Kidney glomerular epithelial cell (primary cell): Measurements from ENCODE around the gene RCSD1.
A peak's percentile ranks its signal among the peaks of the same experiment; 100 is the strongest.
"Not testable (repeated sequence)": the region's sequence is repeated elsewhere in the genome, so short reads cannot be mapped to it uniquely, and the experiment has no call there.

Source experiments
- DNase-seq: peaks from one replicate; lab custom pipeline; 2025; lab: John Stamatoyannopoulos, UW

Gene RCSD1

DNA sequence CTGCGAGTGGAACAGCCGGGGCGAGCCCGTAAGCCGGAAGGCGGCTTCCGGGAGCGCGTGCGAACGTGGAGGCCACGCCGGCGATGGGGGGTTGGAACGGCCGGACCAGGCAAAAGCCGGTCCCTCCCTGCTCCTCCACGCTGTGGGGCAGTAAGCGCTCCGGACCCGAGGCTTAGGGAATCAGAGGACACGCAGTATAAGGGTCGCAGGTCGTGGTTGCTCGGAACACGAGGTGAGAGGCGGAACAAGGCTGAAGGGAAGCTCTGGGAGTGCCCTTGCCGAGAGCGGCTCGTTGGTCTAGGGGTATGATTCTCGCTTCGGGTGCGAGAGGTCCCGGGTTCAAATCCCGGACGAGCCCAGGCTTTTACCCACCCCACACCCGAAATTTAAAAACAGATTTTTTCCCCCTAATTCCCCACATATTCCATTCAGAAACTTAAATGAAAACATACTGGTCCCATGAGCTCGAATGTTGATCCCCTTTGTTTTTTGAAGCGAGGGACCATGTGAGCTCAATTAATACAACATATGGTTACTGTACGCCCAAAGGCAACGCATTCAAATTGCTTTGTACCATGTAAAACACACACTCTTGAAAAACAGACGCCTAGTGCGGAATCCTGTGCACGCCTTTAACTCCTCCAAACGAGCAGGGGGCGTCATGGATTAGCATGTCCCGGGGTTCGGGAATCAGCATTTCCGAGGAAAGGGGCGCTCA, 84.6 kb downstream of the RCSD1 start:
- peak; percentile 73 for DNase-seq

DNA sequence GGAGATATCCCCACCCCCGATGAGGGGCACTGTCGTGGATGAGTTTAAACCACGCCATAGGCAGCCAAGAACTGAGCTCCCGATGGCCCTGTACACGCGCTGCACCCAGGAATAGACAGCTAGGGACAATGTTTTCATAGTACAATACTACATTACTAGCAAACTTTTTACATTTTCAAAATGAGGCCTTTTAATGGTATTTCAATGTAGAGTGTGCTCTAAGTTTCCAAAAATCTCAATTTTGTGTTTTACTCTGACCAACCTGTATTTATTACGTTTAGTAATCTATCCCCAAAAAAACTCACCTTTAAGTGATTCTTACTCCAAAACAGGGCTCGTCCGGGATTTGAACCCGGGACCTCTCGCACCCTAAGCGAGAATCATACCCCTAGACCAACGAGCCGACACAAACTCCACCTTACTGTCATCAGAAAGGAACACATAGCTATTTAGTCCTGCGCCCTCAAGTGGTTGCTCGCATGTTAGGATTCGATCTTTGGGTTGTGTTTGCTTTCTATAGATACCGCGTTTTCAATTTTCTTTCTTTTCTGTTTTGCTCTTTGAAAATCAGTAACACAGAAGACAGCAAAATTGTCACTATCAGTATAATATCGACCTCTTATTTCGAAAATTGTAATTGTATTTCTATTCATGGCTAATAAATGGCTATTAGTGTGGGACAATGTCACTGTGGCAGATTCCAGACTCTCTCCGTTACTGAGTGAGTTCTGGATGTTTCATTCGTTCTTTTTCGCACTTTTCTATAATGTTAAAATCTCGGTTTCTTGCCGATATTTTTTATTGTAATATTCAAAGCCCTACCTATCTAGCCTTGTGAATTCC, 85.3 kb downstream of the RCSD1 start:
- DNase-seq, result peak; percentile 88

- no peak for DNase-seq
These were observed 85.9 kb downstream of the RCSD1 start for GRCh38 chr1:167716000-167716271.

DNA sequence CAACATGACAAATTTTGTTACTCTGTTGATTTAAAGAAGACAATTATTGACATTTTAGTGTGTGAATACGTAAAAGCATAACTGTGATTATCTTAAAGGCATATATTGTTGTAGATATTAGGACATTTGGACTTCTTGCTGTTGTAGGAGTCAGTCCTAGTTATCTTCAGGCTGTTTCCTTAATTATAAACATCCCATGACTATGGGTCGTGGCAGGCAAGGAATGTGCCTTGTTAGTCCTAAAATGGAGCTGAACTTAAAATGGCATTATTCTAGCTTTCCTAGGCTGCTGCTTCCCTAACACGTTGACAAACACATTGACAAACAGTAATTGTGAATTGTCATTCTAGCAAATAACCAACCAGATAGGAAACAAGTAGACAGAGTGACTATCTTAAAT, 87.3 kb downstream of the RCSD1 start:
- no peak for DNase-seq

DNA sequence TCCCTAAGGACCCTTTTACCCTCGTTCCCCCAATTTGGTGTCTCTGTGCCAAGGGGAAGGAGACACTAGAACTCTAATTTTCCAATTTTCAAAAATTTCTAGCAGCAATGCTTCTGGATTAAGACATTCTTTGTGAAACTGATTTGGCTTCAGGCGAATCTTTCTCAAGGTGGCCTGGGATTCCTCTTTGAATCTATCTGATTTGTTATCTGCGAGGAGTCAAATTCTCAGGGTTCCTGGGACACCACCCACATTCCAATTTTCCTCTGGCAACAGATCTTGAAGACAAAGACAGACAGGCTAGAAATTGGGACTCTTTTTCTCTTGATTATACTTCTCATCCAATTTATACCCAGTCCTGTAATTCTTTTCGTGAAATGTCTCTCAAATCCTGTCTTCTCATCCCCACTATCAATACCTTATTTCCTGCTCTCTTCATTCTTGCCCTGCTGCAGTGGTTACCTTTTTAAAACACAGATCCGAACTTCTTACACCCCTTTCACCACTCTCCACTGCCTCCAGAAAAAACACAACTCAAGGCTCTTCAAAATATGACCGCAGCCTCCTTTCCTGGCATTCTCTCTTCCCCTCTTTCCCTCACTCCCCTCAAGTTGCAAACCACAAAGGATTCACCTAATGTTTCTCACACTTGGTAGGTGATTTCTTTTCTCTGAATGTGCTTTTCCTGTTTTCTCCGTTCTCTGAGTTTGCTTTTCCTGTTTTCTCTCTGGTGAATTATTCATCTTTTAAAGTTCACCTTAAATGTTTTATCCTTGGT, 89.1 kb downstream of the RCSD1 start:
- DNase-seq, result no peak

DNA sequence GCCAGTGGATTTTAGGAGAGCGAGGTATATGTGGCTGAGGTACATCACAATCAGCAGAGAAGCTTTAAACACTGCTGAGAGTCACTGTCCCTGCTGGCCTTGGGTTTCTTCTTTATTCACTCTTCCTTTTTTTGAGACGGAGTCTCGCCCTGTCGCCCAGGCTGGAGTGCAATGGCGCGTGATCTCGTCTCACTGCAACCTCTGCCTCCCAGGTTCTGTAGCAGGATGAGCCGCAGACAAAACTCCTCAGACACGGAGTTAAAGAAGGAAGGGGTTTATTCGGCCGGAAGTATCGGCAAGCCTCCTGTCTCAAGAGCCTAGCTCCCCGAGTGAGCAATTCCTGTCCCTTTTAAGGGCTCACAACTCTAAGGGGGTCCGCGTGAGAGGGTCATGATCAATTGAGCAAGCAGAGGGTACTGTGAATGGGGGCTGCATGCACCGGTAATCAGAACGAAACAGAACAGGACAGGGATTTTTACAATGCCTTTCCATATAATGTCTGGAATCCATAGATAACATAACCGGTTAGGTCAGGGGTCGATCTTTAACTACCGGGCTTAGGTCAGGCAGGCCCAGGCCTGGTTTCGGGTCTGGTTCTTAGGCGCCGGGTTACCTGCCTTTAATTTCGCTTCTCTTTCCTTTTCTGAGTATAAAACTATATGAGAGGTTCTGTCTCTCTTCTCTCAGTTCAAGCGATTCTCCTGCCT, 89.8 kb downstream of the RCSD1 start:
- DNase-seq, result not testable (repeated sequence)

- peak; percentile 32 for DNase-seq
These were observed 91.1 kb downstream of the RCSD1 start for GRCh38 chr1:167720965-167721616.

- peak; percentile 76 for DNase-seq
These were observed 91.7 kb downstream of the RCSD1 start, which contains the start of gene MPZL1 for GRCh38 chr1:167721617-167722151. TSS of gene MPZL1 (plus strand) at chr1:167721982. CDS start at chr1:167722152, 170 bp downstream.

GRCh38 chr1:167722152-167722869, 92.3 kb downstream of the RCSD1 start:
- DNase-seq, result peak; percentile 36

- DNase-seq, result no peak
These were observed 92.8 kb downstream of the RCSD1 start for GRCh38 chr1:167722870-167723251.

DNA sequence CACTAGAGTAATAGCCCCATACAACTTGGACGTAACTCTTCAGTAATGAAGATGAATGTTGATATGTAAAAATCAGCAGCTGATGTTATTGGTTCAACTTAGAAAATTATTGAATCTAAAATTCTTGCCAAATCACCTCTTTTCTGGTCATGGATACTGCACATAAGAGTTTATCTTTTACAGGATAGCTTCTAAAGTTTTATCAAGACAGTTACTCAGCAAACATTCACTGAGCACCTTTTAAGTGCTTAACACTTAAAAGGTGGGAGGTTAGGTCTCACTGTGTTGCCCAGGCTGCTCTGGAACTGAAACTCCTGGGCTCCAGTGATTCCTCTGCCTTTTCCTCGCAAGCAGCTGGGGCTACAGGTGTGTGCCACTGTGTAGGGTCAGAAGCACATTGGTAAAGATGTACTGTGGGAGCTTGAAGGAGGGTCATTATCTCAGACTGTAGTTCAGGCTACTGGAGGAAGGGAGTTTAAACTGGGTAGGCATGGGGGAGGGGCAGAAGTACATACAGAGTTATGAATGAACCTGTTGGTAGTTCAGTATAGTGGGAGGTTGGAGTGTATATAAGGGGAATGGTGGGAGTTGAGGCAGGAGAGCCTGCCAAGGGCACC, 93.8 kb downstream of the RCSD1 start:
- DNase-seq, result no peak

DNA sequence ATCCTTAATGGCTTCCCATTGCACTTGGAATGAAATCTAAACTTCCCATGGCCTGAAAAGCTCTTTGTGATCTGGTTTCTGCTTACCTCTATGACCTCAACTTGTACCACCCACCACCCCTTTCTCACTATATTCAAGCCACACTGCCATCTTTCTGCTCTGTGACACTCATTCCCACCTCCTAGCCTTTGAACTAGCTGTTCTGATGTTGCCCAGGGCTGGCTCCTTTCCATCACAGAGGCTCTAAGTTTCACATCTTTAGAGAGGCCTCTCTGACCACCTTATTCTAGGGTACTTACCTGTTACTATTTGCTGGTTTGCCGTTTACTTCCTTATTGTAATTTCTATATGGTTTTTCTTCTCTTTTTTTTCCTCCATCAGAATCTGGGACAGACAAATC, 96.0 kb downstream of the RCSD1 start:
- no peak for DNase-seq

DNA sequence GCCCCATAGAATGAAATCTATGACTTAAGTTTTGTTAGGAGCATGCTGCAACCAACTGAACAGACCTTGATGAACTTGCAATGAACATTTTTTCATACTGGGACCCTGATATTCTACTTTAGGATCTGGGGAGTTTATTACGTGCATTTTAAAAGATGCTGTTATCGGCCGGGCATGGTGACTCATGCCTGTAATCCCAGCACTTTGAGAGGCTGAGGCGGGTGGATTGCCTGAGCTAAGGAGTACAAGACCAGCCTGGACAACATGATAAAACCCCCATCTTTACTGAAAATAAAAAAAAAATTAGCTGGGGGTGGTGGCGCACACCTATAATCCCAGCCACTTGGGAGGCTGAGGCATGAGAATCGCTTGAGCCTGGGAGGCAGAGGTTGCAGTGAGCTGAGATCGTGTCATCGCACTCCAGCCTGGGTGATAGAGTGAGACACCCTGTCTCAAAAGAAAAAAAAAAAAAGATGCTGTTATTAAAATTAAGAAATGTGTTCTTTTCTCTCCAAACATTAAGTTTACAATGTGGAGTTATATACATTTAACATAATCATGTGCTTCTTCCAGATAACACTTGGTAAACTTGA, 98.9 kb downstream of the RCSD1 start:
- DNase-seq, result no peak

- no peak for DNase-seq
These were observed 104.2 kb downstream of the RCSD1 start for GRCh38 chr1:167734227-167734626.

DNA sequence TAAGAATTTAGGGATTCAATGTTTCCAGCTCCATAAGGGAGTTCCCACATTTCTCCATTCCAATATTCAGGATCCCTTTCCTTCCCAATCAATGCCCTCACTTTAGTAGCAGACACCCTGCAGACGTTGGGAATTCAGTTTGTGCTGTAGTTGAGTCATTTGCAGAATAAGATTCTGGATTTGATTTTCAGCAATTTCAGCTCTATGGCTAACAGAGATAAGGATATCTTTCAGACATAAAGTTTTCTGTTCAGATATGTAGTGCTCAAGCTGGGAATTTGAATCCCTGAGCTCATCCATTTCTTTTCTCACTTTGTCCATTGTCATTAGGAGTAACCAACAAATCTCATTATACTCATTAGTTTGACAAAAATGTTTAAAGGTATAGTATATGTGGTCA, 104.8 kb downstream of the RCSD1 start:
- DNase-seq, result no peak

GRCh38 chr1:167737169-167737568, 107.1 kb downstream of the RCSD1 start:
- no peak for DNase-seq

DNA sequence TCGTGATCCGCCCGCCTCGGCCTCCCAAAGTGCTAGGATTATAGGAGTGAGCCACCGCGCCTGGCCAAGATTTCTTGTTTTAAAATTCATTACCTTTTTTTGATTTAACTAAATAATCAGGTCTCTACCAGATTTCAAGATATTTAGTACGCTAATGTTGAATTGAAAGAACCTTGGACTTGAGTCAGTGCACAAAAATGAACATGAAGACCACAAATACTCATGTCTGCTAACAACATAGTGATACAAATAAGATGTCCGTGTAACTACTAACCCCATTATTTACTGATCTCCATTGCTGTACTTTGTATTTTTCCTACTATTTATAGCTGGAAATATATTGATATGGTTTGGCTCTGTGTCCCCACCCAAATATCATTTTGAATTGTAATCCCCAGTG, 108.1 kb downstream of the RCSD1 start:
- DNase-seq, result no peak

- DNase-seq, result no peak
These were observed 109.7 kb downstream of the RCSD1 start for GRCh38 chr1:167739752-167740151.

GRCh38 chr1:167741103-167741502, 111.1 kb downstream of the RCSD1 start:
- not testable (repeated sequence) for DNase-seq
